ENCODE measurements around the gene VKORC1L1.
"Not testable (repeated sequence)": the region's sequence is repeated elsewhere in the genome, so short reads cannot be mapped to it uniquely, and the experiment has no call there.

Gene VKORC1L1

DNA sequence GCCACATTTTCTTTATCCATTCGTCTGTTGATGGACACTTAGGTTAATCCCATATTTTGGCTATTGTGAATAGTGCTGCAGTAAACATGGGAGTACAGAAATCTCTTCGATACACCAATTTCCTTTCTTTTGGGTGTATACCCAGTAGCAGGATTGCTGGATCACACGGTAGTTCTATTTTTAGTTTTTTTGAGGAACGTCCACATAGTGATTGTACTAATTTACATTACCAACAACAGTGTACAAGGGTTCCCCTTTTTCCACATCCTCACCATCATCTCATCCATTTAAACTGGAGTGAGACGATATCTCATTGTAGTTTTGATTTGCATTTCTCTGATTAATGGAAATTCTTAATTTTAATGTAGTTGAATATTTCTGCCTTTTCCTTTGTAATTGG lies 19.3 kb downstream of the VKORC1L1 start:
- TF ChIP-seq, protein P1, sequence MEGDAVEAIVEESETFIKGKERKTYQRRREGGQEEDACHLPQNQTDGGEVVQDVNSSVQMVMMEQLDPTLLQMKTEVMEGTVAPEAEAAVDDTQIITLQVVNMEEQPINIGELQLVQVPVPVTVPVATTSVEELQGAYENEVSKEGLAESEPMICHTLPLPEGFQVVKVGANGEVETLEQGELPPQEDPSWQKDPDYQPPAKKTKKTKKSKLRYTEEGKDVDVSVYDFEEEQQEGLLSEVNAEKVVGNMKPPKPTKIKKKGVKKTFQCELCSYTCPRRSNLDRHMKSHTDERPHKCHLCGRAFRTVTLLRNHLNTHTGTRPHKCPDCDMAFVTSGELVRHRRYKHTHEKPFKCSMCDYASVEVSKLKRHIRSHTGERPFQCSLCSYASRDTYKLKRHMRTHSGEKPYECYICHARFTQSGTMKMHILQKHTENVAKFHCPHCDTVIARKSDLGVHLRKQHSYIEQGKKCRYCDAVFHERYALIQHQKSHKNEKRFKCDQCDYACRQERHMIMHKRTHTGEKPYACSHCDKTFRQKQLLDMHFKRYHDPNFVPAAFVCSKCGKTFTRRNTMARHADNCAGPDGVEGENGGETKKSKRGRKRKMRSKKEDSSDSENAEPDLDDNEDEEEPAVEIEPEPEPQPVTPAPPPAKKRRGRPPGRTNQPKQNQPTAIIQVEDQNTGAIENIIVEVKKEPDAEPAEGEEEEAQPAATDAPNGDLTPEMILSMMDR (IDR thresholded peaks at IDR 0.05; ENCODE audit: control insufficient read depth, extremely low read depth, insufficient read depth) = no peak
- no peak overlapping the region for H3K4me3 ChIP-seq (ENCODE audit: low read depth, low read length)
- DNase-seq (ENCODE audit: low read depth) = no peak

DNA sequence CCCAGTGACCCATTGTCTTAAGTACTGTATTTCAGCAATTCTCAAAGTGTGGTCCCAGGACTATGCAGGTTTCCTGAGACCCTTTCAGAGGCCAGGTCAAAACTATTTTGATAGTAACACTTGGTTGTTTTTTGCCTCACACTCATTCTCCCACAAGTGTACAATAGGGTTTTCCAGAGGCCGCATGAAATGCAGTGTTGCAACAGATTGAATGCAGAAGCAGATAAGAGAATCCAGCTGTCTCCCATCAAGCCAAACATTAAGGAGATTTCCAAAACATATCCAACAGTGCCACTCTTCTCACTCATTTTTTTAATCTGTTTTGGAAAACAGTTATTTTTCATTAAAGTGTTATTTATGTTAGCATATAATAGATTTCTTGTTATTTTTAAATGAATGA lies 20.0 kb downstream of the VKORC1L1 start:
- TF ChIP-seq, protein P1 (IDR thresholded peaks at IDR 0.05; ENCODE audit: control insufficient read depth, extremely low read depth, insufficient read depth) = no peak
- H3K4me3 ChIP-seq (ENCODE audit: low read depth, low read length) = no peak overlapping the region
- DNase-seq (ENCODE audit: low read depth) = no peak

DNA sequence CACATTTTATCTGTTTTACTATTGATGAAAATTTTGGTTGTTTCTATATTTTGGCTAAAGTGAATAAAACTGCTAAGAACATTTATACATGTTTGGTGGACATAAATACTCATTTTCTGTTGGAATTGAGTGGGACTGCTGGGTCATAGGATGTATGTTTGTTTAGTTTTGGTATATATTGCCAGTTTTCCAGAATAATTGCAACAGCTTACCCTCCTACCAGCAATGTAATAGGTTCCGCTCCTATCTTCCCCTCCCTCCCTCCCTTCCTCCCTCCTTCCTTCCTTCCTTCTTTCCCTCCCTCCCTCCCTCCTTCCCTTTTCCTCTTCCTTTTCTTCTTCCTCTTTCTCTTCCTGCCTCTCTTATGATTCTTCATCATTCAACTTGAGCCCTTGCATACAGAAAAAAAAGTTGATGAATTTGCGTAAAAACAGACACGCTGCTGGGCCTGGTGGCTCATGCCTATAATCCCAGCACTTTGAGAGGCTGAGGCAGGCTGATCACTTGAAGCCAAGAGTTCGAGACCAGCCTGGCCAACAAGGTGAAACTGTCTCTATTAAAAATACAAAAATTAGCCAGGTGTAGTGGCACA lies 23.5 kb downstream of the VKORC1L1 start:
- H3K4me3 ChIP-seq (ENCODE audit: low read depth, low read length) = no peak overlapping the region
- DNase-seq (ENCODE audit: low read depth) = no peak
- TF ChIP-seq, protein P1 (IDR thresholded peaks at IDR 0.05; ENCODE audit: control insufficient read depth, extremely low read depth, insufficient read depth) = no peak

DNA sequence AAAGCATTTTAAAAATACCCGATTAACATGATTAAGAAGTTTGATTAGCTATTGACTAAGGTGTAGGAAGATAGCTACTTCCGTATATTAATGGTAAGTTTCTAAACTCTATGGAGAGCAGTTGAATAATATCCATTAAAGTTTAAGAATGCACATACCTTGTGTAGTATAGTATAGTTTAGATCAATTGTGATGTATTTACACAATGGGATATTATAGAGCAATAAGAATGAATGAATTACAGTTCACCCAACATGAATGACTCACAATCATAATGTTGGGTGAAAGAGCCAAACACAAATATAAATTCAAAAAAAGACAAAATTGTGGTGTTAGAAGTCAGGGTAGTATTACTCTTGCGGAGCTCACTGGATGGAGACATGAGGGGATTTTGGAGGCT lies 24.4 kb downstream of the VKORC1L1 start:
- not testable (repeated sequence) for H3K4me3 ChIP-seq (ENCODE audit: low read depth, low read length); DNase-seq (ENCODE audit: low read depth)

DNA sequence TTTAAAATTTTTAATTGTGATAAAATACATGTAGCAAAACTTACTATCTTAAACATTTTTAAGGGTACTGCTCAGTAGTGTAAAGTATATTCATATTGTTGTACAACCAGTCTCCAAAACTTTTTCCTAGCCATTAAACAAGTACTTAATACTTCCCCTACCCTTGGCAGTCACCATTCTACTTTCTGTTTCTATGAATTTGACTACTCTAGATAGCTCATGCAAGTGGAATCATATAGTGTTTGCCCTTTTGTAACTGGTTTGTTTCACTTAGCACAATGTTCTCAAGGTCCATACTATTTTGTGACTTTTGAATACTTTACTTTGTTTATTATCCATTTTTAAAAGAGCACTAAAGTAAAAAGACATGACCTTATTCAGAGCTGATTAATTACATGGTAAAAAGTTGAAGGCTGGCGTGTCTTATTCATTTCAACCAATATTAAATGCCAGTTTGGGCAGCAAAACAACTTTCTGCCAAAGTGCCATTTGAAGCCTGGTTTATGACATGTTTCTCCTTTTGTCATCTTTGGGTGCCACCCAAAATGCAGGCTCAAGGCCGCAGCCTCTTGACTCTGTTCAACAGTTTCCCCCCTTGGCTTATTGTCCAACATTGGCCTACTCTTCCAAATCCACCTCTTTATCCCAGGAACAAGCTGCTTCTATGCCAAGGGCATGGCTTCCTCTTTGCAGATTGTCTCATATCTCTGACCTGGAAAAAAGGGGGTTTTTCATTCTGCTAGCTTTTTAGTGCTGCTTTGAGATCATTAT lies 26.0 kb downstream of the VKORC1L1 start:
- not testable (repeated sequence) for DNase-seq (ENCODE audit: low read depth)

DNA sequence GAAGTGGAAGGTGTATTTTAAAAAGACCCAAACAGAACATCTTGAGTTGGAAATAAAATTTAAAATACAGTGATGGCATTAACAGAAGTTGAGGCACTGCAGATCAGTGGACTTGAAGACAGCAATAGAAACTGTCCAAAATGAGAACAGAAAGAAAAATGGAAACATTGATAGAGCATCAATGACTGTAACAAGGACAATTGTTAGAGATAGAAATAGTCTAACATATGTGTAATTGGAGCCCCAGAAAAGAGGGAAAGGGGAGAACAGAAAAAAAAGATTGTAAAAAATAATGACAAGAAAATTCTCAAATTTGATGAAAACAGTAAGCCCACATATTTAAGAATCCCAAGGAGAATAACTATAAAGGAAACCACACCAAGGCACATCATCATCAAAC lies 29.4 kb downstream of the VKORC1L1 start:
- H3K4me3 ChIP-seq (ENCODE audit: low read depth, low read length) = no peak overlapping the region
- TF ChIP-seq, protein P1 (IDR thresholded peaks at IDR 0.05; ENCODE audit: control insufficient read depth, extremely low read depth, insufficient read depth) = no peak
- DNase-seq (ENCODE audit: low read depth) = no peak

More for the DNA sequence above, 26.0 kb downstream of the VKORC1L1 start:
- not testable (repeated sequence) for H3K4me3 ChIP-seq (ENCODE audit: low read depth, low read length)

DNA sequence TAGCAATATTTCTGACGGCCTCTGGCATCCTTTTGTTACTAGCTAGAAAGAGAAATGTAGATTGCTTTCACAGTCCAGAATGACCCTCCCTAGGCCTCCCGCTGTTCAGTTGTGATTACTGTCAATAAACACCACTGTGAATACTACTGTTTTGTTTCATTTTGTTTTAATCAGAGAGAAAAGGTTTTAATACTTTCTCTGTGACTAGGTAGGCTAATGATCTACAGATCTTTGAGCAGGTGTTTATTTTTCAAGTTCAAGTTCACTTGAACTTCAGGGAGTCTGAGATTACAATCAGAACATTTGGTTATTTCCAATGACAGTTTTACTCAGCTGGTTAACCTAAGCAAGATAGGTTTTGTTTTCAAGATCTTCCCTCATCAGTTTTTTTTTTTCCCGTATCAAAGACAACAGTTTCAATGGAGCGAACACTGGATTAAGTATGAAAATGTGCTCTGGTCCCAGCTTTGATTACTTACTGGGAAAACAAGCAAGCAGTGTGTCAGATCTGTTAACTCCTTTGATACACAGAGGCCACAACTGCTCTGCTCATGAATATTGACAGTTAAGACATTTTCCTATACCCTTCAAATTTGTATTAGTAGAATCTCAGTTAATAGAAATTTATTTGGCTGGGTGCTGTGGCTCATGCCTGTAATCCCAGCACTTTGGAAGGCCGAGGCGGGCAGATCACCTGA lies 34.8 kb downstream of the VKORC1L1 start:
- no peak overlapping the region for H3K4me3 ChIP-seq (ENCODE audit: low read depth, low read length)
- TF ChIP-seq, protein P1 (IDR thresholded peaks at IDR 0.05; ENCODE audit: control insufficient read depth, extremely low read depth, insufficient read depth) = no peak
- peak; percentile 15 for DNase-seq (ENCODE audit: low read depth)

Data from LNCaP clone FGC (cell line).